ENCODE results near the gene SLC29A1. TPM values are rescaled to one million over a fixed set of nuclear protein-coding genes. Genes with fewer than 3 reads are reported as not detected.

The SLC29A1 gene
- total and polyA plus RNA-seq, 9 of the 15 experiments (the other 6 are each of a cell fraction or from before 2014, with no cell fraction given) = 18.9 to 170 (median 57.7) TPM

DNA sequence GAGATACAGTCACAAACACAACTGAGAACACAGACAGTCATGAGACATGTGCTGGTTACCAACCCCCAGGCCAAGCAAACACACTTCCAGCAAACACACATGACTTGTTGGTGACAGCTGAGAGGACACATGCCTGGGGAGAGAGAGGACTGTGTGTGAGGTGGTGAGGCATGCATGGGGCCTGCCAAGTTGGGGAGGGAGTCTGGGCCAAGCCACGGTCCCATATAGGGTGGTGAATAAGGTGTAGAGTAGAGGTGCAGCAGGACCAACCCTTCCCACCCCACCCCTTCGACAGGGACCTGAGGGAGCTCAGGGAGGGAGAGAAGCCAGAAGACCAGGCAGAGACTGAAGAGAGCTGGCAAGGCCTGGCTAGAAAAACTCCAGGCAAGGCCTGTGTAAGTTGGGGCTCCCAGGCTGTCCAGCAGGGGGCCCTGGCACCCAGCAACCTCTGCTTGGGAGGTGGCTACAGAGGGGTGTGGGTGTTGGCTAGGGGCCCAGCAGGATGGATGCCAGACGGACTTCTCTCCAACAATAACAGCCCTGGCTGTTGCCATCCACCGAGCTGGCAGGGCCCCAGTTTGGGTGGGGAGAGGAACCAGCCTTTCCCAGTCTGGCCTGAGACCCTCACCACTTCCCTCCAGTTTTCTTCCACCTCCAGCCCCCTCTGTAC is 2.0 kb upstream of the SLC29A1 start (continued):
- TF ChIP-seq ARID4B (CRISPR knock-in tag; IDR thresholded peaks at IDR 0.05) (0 out of 2 replicates have a peak, but pooled peaks have one; percentile 43), NRF1 (conservative IDR thresholded peaks at IDR 0.05 in 1 of 2, IDR thresholded peaks at IDR 0.05 in 1 of 2) (no peak), FOXJ2 (tag; IDR thresholded peaks at IDR 0.05) (peak; percentile 88), SMARCE1 (IDR thresholded peaks at IDR 0.05) (no peak), ZNF696 (CRISPR knock-in tag; conservative IDR thresholded peaks at IDR 0.05) (no peak), ATF1 (CRISPR knock-in tag; IDR thresholded peaks at IDR 0.05) (no peak), ATF1 (tag; IDR thresholded peaks at IDR 0.05) (0 out of 2 replicates have a peak, but pooled peaks have one; percentile 18), E2F6 (IDR thresholded peaks at IDR 0.05; ENCODE audit: borderline replicate concordance in 1 of 2, extremely low read depth in 1 of 2, insufficient read depth in 1 of 2, insufficient read length in 1 of 2, low read depth in 1 of 2, low read length in 1 of 2, poor library complexity in 1 of 2, severe bottlenecking in 1 of 2) (peak in 1 of 2 experiments; percentile 4), FOXP1 (CRISPR knock-in tag; IDR thresholded peaks at IDR 0.05) (peak; percentile 65; the same call in 1 of the 2 replicates), RB1 (IDR thresholded peaks at IDR 0.05; ENCODE audit: low read depth) (peak; percentile 82), ESRRA (IDR thresholded peaks at IDR 0.05; ENCODE audit: borderline replicate concordance, low read depth) (peak; percentile 52; the same call in 1 of the 2 replicates), SRF (CRISPR knock-in tag; IDR thresholded peaks at IDR 0.05) (0 out of 4 replicates have a peak, but pooled peaks of 1 of the 2 experiments have one; percentile 22), CEBPG (CRISPR knock-in tag; IDR thresholded peaks at IDR 0.05) (0 out of 2 replicates have a peak, but pooled peaks have one; percentile 19), CEBPG (tag; conservative IDR thresholded peaks at IDR 0.05 in 1 of 2, IDR thresholded peaks at IDR 0.05 in 1 of 2) (no peak), CREM (IDR thresholded peaks at IDR 0.05; ENCODE audit: low read depth) (0 out of 2 replicates have a peak, but pooled peaks have one; percentile 33), ZBTB26 (CRISPR knock-in tag; IDR thresholded peaks at IDR 0.05) (0 out of 2 replicates have a peak, but pooled peaks have one; percentile 40), ILF3 (IDR thresholded peaks at IDR 0.05; ENCODE audit: borderline replicate concordance) (no peak), KDM1A (IDR thresholded peaks at IDR 0.05) (no peak)
- TF ChIP-seq, protein P1, sequence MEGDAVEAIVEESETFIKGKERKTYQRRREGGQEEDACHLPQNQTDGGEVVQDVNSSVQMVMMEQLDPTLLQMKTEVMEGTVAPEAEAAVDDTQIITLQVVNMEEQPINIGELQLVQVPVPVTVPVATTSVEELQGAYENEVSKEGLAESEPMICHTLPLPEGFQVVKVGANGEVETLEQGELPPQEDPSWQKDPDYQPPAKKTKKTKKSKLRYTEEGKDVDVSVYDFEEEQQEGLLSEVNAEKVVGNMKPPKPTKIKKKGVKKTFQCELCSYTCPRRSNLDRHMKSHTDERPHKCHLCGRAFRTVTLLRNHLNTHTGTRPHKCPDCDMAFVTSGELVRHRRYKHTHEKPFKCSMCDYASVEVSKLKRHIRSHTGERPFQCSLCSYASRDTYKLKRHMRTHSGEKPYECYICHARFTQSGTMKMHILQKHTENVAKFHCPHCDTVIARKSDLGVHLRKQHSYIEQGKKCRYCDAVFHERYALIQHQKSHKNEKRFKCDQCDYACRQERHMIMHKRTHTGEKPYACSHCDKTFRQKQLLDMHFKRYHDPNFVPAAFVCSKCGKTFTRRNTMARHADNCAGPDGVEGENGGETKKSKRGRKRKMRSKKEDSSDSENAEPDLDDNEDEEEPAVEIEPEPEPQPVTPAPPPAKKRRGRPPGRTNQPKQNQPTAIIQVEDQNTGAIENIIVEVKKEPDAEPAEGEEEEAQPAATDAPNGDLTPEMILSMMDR (IDR thresholded peaks at IDR 0.05 in 2 of 3, conservative IDR thresholded peaks at IDR 0.05 in 1 of 3; ENCODE audit: insufficient read depth in 2 of 3, low read depth in 1 of 3, low read length in 3 of 3) = peak; percentile 94 to 97 (median 94)
